OCI-LY3 (cell line): ENCODE data around the gene AGBL5.

Experiments
- H2AFZ ChIP-seq: fragments of 200-600, 300-600 bp; shearing (Covaris generic); 2 replicates; pipeline ENCODE4 v1.6.0; 2014; ENCODE audit warnings: antibody characterized with exemption, low read depth, low read length
- H3K27ac ChIP-seq: fragments of 200-600, 300-600 bp; sonication (generic); 2 replicates; pipeline ENCODE4 v1.5.1; 2014; ENCODE audit warnings: mild to moderate bottlenecking, low read length, moderate library complexity, mixed read lengths
- H3K27me3 ChIP-seq: fragments of 200-600, 300-600 bp; sonication (generic); 2 replicates; pipeline ENCODE4 v1.6.1; 2014; ENCODE audit warnings: low read depth, low read length, mixed read lengths
- H3K36me3 ChIP-seq: fragments of 200-600, 300-600 bp; sonication (generic); replicated peaks from 2 replicates; pipeline ENCODE3; 2014; ENCODE audit warnings: low read depth, low read length, mixed read lengths
- H3K4me1 ChIP-seq: fragments of 300-600, 200-600 bp; sonication (generic); 2 replicates; pipeline ENCODE4 v1.6.1; 2014; ENCODE audit warnings: low read length, mixed read lengths
- H3K4me2 ChIP-seq: fragments of 200-600, 300-600 bp; sonication (generic); 2 replicates; pipeline ENCODE4 v1.6.1; 2014; ENCODE audit warnings: low read length, mixed read lengths
- H3K4me3 ChIP-seq: fragments of 300-600, 200-600 bp; sonication (generic); 2 replicates; pipeline ENCODE4 v1.5.1; 2014; ENCODE audit warnings: antibody characterized with exemption, mild to moderate bottlenecking, low read length, moderate library complexity
- H3K79me2 ChIP-seq: fragments of 300-600, 200-600 bp; shearing (Covaris generic); 2 replicates; pipeline ENCODE4 v1.6.1; 2014; ENCODE audit warnings: mild to moderate bottlenecking, low read length, mixed read lengths
- H3K9ac ChIP-seq: fragments of 300-600, 200-600 bp; shearing (Covaris generic); 2 replicates; pipeline ENCODE4 v1.6.0; 2014; ENCODE audit warnings: mild to moderate bottlenecking, low read length, moderate library complexity
- H3K9me3 ChIP-seq: fragments of 200-600, 300-600 bp; shearing (Covaris generic); 2 replicates; pipeline ENCODE4 v1.6.1; 2014; ENCODE audit warnings: low read length, mixed read lengths; ENCODE audit not compliant: insufficient read depth
- H4K20me1 ChIP-seq: fragments of 200-600, 300-600 bp; sonication (generic); 2 replicates; pipeline ENCODE4 v1.6.1; 2016; ENCODE audit warnings: low read length, mixed read lengths; ENCODE audit not compliant: insufficient read depth
- EZH2phosphoT487 ChIP-seq: fragments of 200-600 bp; shearing (Covaris generic); IDR thresholded peaks from 2 replicates; pipeline ENCODE4 v1.6.1; 2018; ENCODE audit warnings: antibody characterized with exemption, mixed run types, low read depth
- TF ChIP-seq, protein P1 (sequence below): fragments of 200-600, 300-600 bp; sonication (generic); IDR thresholded peaks from 2 replicates; pipeline ENCODE4 v1.5.1; 2014; ENCODE audit warnings: antibody characterized with exemption, low read length, low read depth

The AGBL5 gene

DNA sequence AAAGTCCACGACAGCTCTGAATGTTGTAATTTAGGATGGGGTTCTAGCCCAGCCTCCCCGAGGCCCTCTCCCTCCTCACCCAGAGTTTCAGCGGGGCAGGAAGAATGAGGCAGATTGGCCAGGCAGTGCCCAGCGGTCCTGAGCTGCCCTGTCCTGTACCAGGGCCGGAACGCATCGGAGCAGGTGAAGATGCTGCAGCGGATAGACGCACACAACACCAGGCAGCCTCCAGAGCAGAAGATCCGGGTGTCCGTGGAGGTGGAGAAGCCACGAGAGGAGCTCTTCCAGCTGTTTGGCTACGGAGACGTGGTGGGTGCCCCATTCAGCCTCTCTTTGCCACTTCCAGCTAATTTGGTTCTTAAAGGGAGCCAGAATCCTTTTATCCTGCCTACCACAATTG, 45.9 kb downstream of the AGBL5 start:
- no peaks in the 10 kb centered on the region for H3K36me3 ChIP-seq
- H3K27ac ChIP-seq = no peak overlapping the region
- H3K27me3 ChIP-seq = no peaks in the 10 kb centered on the region
- H3K9me3 ChIP-seq = no peaks in the 10 kb centered on the region
- H3K4me3 ChIP-seq = no peak overlapping the region
- no peak overlapping the region for H2AFZ ChIP-seq
- peaks cover 8% of the 10 kb centered on the region; the same call in 1 of the 2 replicates for H3K4me1 ChIP-seq
- no peaks in the 10 kb centered on the region for H4K20me1 ChIP-seq
- no peak for TF ChIP-seq EZH2phosphoT487
- TF ChIP-seq, protein P1, sequence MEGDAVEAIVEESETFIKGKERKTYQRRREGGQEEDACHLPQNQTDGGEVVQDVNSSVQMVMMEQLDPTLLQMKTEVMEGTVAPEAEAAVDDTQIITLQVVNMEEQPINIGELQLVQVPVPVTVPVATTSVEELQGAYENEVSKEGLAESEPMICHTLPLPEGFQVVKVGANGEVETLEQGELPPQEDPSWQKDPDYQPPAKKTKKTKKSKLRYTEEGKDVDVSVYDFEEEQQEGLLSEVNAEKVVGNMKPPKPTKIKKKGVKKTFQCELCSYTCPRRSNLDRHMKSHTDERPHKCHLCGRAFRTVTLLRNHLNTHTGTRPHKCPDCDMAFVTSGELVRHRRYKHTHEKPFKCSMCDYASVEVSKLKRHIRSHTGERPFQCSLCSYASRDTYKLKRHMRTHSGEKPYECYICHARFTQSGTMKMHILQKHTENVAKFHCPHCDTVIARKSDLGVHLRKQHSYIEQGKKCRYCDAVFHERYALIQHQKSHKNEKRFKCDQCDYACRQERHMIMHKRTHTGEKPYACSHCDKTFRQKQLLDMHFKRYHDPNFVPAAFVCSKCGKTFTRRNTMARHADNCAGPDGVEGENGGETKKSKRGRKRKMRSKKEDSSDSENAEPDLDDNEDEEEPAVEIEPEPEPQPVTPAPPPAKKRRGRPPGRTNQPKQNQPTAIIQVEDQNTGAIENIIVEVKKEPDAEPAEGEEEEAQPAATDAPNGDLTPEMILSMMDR = no peak
- no peak overlapping the region for H3K9ac ChIP-seq
- no peak overlapping the region for H3K4me2 ChIP-seq
- H3K79me2 ChIP-seq = no peaks in the 10 kb centered on the region

DNA sequence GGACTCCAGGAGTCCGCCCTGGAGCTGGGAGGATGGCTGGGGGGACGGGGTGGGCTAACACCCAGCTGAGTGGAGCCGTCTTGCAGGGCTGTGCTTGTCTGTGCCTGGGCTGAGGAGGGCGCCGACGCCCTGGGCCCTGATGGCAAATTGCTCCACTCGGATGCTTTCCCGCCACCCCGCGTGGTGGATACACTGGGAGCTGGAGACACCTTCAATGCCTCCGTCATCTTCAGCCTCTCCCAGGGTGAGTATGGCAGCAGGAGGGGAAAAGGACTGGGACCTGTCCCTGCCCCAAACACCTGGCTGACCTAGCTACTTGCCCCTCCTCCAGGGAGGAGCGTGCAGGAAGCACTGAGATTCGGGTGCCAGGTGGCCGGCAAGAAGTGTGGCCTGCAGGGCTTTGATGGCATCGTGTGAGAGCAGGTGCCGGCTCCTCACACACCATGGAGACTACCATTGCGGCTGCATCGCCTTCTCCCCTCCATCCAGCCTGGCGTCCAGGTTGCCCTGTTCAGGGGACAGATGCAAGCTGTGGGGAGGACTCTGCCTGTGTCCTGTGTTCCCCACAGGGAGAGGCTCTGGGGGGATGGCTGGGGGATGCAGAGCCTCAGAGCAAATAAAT, 48.0 kb downstream of the AGBL5 start:
- no peaks in the 10 kb centered on the region for H3K79me2 ChIP-seq
- TF ChIP-seq, protein P1 = no peak
- TF ChIP-seq EZH2phosphoT487 = no peak
- no peaks in the 10 kb centered on the region for H3K9me3 ChIP-seq
- no peaks in the 10 kb centered on the region for H4K20me1 ChIP-seq
- no peak overlapping the region for H3K4me2 ChIP-seq
- H3K4me3 ChIP-seq = no peak overlapping the region
- H3K36me3 ChIP-seq = no peaks in the 10 kb centered on the region
- H2AFZ ChIP-seq = no peak overlapping the region
- H3K4me1 ChIP-seq = peaks cover 8% of the 10 kb centered on the region; the same call in 1 of the 2 replicates
- no peaks in the 10 kb centered on the region for H3K27me3 ChIP-seq
- no peak overlapping the region for H3K27ac ChIP-seq
- H3K9ac ChIP-seq = no peak overlapping the region

DNA sequence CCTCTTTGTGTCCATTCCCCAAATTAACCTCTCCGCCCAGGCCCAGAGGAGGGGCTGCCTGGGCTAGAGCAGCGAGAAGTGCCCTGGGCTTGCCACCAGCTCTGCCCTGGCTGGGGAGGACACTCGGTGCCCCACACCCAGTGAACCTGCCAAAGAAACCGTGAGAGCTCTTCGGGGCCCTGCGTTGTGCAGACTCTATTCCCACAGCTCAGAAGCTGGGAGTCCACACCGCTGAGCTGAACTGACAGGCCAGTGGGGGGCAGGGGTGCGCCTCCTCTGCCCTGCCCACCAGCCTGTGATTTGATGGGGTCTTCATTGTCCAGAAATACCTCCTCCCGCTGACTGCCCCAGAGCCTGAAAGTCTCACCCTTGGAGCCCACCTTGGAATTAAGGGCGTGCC, 48.6 kb downstream of the AGBL5 start:
- H3K79me2 ChIP-seq = no peaks in the 10 kb centered on the region
- H2AFZ ChIP-seq = no peak overlapping the region
- H3K27ac ChIP-seq = no peak overlapping the region
- H4K20me1 ChIP-seq = no peaks in the 10 kb centered on the region
- no peaks in the 10 kb centered on the region for H3K27me3 ChIP-seq
- no peak overlapping the region for H3K9ac ChIP-seq
- peaks cover 8% of the 10 kb centered on the region; the same call in 1 of the 2 replicates for H3K4me1 ChIP-seq
- H3K9me3 ChIP-seq = no peaks in the 10 kb centered on the region
- H3K4me3 ChIP-seq = no peak overlapping the region
- H3K4me2 ChIP-seq = no peak overlapping the region
- TF ChIP-seq, protein P1 = no peak
- no peak for TF ChIP-seq EZH2phosphoT487
- H3K36me3 ChIP-seq = no peaks in the 10 kb centered on the region

DNA sequence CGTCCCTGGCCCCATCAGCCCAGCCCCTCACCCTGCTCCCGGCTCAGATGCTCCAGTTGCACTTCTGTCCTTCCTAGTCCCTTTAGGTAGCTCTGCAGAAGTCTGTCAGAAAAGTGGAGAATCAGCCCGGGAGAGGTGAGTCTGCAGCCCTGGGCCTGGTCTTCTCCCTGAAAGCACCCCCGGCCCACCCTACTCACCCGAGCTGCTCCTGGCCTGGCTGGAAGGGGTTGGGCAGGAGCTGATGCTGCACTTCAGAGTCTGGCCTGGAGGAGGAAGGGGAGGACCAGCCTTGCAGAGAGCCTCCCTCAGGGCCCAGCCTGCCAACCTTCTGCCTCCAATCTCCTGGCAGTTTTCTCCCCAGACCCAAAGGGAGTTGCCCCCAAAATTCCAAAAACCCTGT, 50.9 kb downstream of the AGBL5 start:
- Histone ChIP-seq H3K4me1 (no peaks in the 10 kb centered on the region), H3K9me3 (no peaks in the 10 kb centered on the region), H3K4me2 (no peak overlapping the region), H3K79me2 (no peaks in the 10 kb centered on the region), H3K4me3 (no peak overlapping the region), H3K27ac (no peak overlapping the region), H3K36me3 (no peaks in the 10 kb centered on the region), H4K20me1 (no peaks in the 10 kb centered on the region), H2AFZ (no peak overlapping the region), H3K9ac (no peak overlapping the region), H3K27me3 (no peaks in the 10 kb centered on the region)
- TF ChIP-seq, protein P1 = no peak
- no peak for TF ChIP-seq EZH2phosphoT487
